Measurements from ENCODE around the gene SREK1IP1.

SREK1IP1 gene

GRCh38 chr5:64789457-64789856 is 21.0 kb upstream of the SREK1IP1 start:
- Mint-ChIP-seq H3K4me1 (no peaks in the 10 kb centered on the region), H3K9me3 (no peaks in the 10 kb centered on the region), H3K4me3 (no peak overlapping the region), H3K27ac (no peak overlapping the region), H3K36me3 (ENCODE audit: low read depth) (peaks cover 18% of the 10 kb centered on the region), H3K27me3 (ENCODE audit: low read depth) (no peaks in the 10 kb centered on the region)
- TF ChIP-seq CTCF (IDR thresholded peaks at IDR 0.05; ENCODE audit: unreplicated experiment in 3 of 3): no peak

GRCh38 chr5:64788156-64788555 is 19.7 kb upstream of the SREK1IP1 start:
- Mint-ChIP-seq H3K27ac (no peak overlapping the region), H3K27me3 (ENCODE audit: low read depth) (no peaks in the 10 kb centered on the region), H3K4me3 (no peak overlapping the region), H3K36me3 (ENCODE audit: low read depth) (peaks cover 18% of the 10 kb centered on the region), H3K9me3 (no peaks in the 10 kb centered on the region), H3K4me1 (no peaks in the 10 kb centered on the region)
- no peak for TF ChIP-seq CTCF (IDR thresholded peaks at IDR 0.05; ENCODE audit: unreplicated experiment in 3 of 3)

GRCh38 chr5:64786372-64786771 is 17.9 kb upstream of the SREK1IP1 start:
- Mint-ChIP-seq H3K4me1 (no peaks in the 10 kb centered on the region), H3K9me3 (no peaks in the 10 kb centered on the region), H3K27ac (no peak overlapping the region), H3K36me3 (ENCODE audit: low read depth) (peaks cover 13% of the 10 kb centered on the region), H3K4me3 (no peak overlapping the region), H3K27me3 (ENCODE audit: low read depth) (no peaks in the 10 kb centered on the region)
- no peak for TF ChIP-seq CTCF (IDR thresholded peaks at IDR 0.05; ENCODE audit: unreplicated experiment in 3 of 3)

- Mint-ChIP-seq H3K27ac (no peak overlapping the region), H3K4me3 (no peak overlapping the region), H3K4me1 (no peaks in the 10 kb centered on the region), H3K36me3 (ENCODE audit: low read depth) (peaks cover 14% of the 10 kb centered on the region), H3K9me3 (no peaks in the 10 kb centered on the region), H3K27me3 (ENCODE audit: low read depth) (no peaks in the 10 kb centered on the region)
- TF ChIP-seq CTCF (IDR thresholded peaks at IDR 0.05; ENCODE audit: unreplicated experiment in 3 of 3): peak; percentile 80 to 94 (median 82)
Measured at GRCh38 chr5:64784451-64785025, 16.0 kb upstream of the SREK1IP1 start.

- H3K27me3 Mint-ChIP-seq (ENCODE audit: low read depth): no peaks in the 10 kb centered on the region
- H3K4me3 Mint-ChIP-seq: no peak overlapping the region
- H3K4me1 Mint-ChIP-seq: peaks cover 3% of the 10 kb centered on the region
Measured at GRCh38 chr5:64775291-64775690, 6.8 kb upstream of the SREK1IP1 start.

More at GRCh38 chr5:64775291-64775690, 6.8 kb upstream of the SREK1IP1 start:
- Mint-ChIP-seq H3K36me3 (ENCODE audit: low read depth) (peaks cover 21% of the 10 kb centered on the region), H3K27ac (no peak overlapping the region), H3K9me3 (no peaks in the 10 kb centered on the region)
- no peak for TF ChIP-seq CTCF (IDR thresholded peaks at IDR 0.05; ENCODE audit: unreplicated experiment in 3 of 3)

Measured in nephron (organoid).